ENCODE data around the gene VPS37D. TPM values are rescaled to one million over a fixed set of nuclear protein-coding genes. Genes with fewer than 3 reads are reported as not detected.

The VPS37D gene
- polyA plus RNA-seq, 1 donor = 4.5 TPM

GRCh38 chr7:73696372-73696771, 28.7 kb downstream of the VPS37D start:
- Histone ChIP-seq H3K4me3 (ENCODE audit: low read length) (no peak overlapping the region), H3K9me3 (ENCODE audit: control insufficient read depth, low read depth, low read length) (no peaks in the 10 kb centered on the region), H3K27me3 (ENCODE audit: control insufficient read depth, insufficient read depth, low read length) (no peaks in the 10 kb centered on the region), H3K36me3 (ENCODE audit: control insufficient read depth, insufficient read depth, low read length) (peaks cover 88% of the 10 kb centered on the region), H3K4me1 (ENCODE audit: control insufficient read depth, insufficient read depth, low read length) (peaks cover 9% of the 10 kb centered on the region), H3K27ac (ENCODE audit: low read length) (no peak overlapping the region)
- DNase-seq = no peak
- WGBS (ENCODE audit: insufficient coverage, low lambda C conversion rate) = 100% methylated on average over 1 of the region's 4 CpGs

GRCh38 chr7:73698410-73698809, 30.8 kb downstream of the VPS37D start:
- Histone ChIP-seq H3K36me3 (ENCODE audit: control insufficient read depth, insufficient read depth, low read length) (peaks cover 83% of the 10 kb centered on the region), H3K27me3 (ENCODE audit: control insufficient read depth, insufficient read depth, low read length) (no peaks in the 10 kb centered on the region), H3K27ac (ENCODE audit: low read length) (no peak overlapping the region), H3K9me3 (ENCODE audit: control insufficient read depth, low read depth, low read length) (no peaks in the 10 kb centered on the region), H3K4me1 (ENCODE audit: control insufficient read depth, insufficient read depth, low read length) (peaks cover 25% of the 10 kb centered on the region), H3K4me3 (ENCODE audit: low read length) (no peak overlapping the region)
- WGBS (ENCODE audit: insufficient coverage, low lambda C conversion rate) = no CpG with 5 or more reads among the region's 7 CpGs
- no peak for DNase-seq

- Histone ChIP-seq H3K4me3 (ENCODE audit: low read length) (no peak overlapping the region), H3K27ac (ENCODE audit: low read length) (peak overlapping the region; percentile 20), H3K27me3 (ENCODE audit: control insufficient read depth, insufficient read depth, low read length) (no peaks in the 10 kb centered on the region), H3K36me3 (ENCODE audit: control insufficient read depth, insufficient read depth, low read length) (peaks cover 75% of the 10 kb centered on the region), H3K9me3 (ENCODE audit: control insufficient read depth, low read depth, low read length) (no peaks in the 10 kb centered on the region), H3K4me1 (ENCODE audit: control insufficient read depth, insufficient read depth, low read length) (peaks cover 34% of the 10 kb centered on the region)
- DNase-seq = peak in 1 of 2 donors; percentile 60
- no CpG with 5 or more reads among the region's 15 CpGs for WGBS (ENCODE audit: insufficient coverage, low lambda C conversion rate)
These were observed 31.9 kb downstream of the VPS37D start for GRCh38 chr7:73699370-73700068.

GRCh38 chr7:73700069-73700423, 32.4 kb downstream of the VPS37D start:
- Histone ChIP-seq H3K4me3 (ENCODE audit: low read length) (no peak overlapping the region), H3K9me3 (ENCODE audit: control insufficient read depth, low read depth, low read length) (no peaks in the 10 kb centered on the region), H3K27me3 (ENCODE audit: control insufficient read depth, insufficient read depth, low read length) (no peaks in the 10 kb centered on the region), H3K4me1 (ENCODE audit: control insufficient read depth, insufficient read depth, low read length) (peaks cover 36% of the 10 kb centered on the region), H3K27ac (ENCODE audit: low read length) (peak overlapping the region; percentile 20), H3K36me3 (ENCODE audit: control insufficient read depth, insufficient read depth, low read length) (peaks cover 75% of the 10 kb centered on the region)
- no CpG with 5 or more reads among the region's 14 CpGs for WGBS (ENCODE audit: insufficient coverage, low lambda C conversion rate)
- peak in 1 of 2 donors; percentile 8 for DNase-seq

GRCh38 chr7:73700581-73701134, 33.0 kb downstream of the VPS37D start:
- no CpG with 5 or more reads among the region's 15 CpGs for WGBS (ENCODE audit: insufficient coverage, low lambda C conversion rate)

GRCh38 chr7:73701357-73701995, 33.8 kb downstream of the VPS37D start:
- H3K27ac ChIP-seq (ENCODE audit: low read length) = peak overlapping the region; percentile 89
- no CpG with 5 or more reads among the region's 13 CpGs for WGBS (ENCODE audit: insufficient coverage, low lambda C conversion rate)
- no peaks in the 10 kb centered on the region for H3K27me3 ChIP-seq (ENCODE audit: control insufficient read depth, insufficient read depth, low read length)
- peaks cover 40% of the 10 kb centered on the region for H3K4me1 ChIP-seq (ENCODE audit: control insufficient read depth, insufficient read depth, low read length)
- peaks cover 71% of the 10 kb centered on the region for H3K36me3 ChIP-seq (ENCODE audit: control insufficient read depth, insufficient read depth, low read length)
- DNase-seq = peak; percentile 76 to 83
- H3K9me3 ChIP-seq (ENCODE audit: control insufficient read depth, low read depth, low read length) = no peaks in the 10 kb centered on the region
- no peak overlapping the region for H3K4me3 ChIP-seq (ENCODE audit: low read length)

More at GRCh38 chr7:73700581-73701134, 33.0 kb downstream of the VPS37D start:
- no peaks in the 10 kb centered on the region for H3K9me3 ChIP-seq (ENCODE audit: control insufficient read depth, low read depth, low read length)
- DNase-seq = no peak
- H3K36me3 ChIP-seq (ENCODE audit: control insufficient read depth, insufficient read depth, low read length) = peaks cover 75% of the 10 kb centered on the region
- H3K27me3 ChIP-seq (ENCODE audit: control insufficient read depth, insufficient read depth, low read length) = no peaks in the 10 kb centered on the region
- H3K27ac ChIP-seq (ENCODE audit: low read length) = peak overlapping the region; percentile 12
- no peak overlapping the region for H3K4me3 ChIP-seq (ENCODE audit: low read length)
- peaks cover 40% of the 10 kb centered on the region for H3K4me1 ChIP-seq (ENCODE audit: control insufficient read depth, insufficient read depth, low read length)

- Histone ChIP-seq H3K36me3 (ENCODE audit: control insufficient read depth, insufficient read depth, low read length) (peaks cover 70% of the 10 kb centered on the region), H3K4me3 (ENCODE audit: low read length) (no peak overlapping the region), H3K4me1 (ENCODE audit: control insufficient read depth, insufficient read depth, low read length) (peaks cover 40% of the 10 kb centered on the region), H3K9me3 (ENCODE audit: control insufficient read depth, low read depth, low read length) (no peaks in the 10 kb centered on the region), H3K27ac (ENCODE audit: low read length) (peak overlapping the region; percentile 89), H3K27me3 (ENCODE audit: control insufficient read depth, insufficient read depth, low read length) (no peaks in the 10 kb centered on the region)
- WGBS (ENCODE audit: insufficient coverage, low lambda C conversion rate) = 80% methylated on average over 1 of the region's 8 CpGs
- peak; percentile 80 to 87 for DNase-seq
These were observed 34.6 kb downstream of the VPS37D start for GRCh38 chr7:73702226-73702625.

- peaks cover 66% of the 10 kb centered on the region for H3K36me3 ChIP-seq (ENCODE audit: control insufficient read depth, insufficient read depth, low read length)
These were observed 35.0 kb downstream of the VPS37D start for GRCh38 chr7:73702665-73703064.

GRCh38 chr7:73703225-73703624, 35.6 kb downstream of the VPS37D start:
- no peaks in the 10 kb centered on the region for H3K27me3 ChIP-seq (ENCODE audit: control insufficient read depth, insufficient read depth, low read length)
- no peak for DNase-seq
- H3K4me1 ChIP-seq (ENCODE audit: control insufficient read depth, insufficient read depth, low read length) = peaks cover 40% of the 10 kb centered on the region
- H3K36me3 ChIP-seq (ENCODE audit: control insufficient read depth, insufficient read depth, low read length) = peaks cover 62% of the 10 kb centered on the region
- peak overlapping the region; percentile 32 for H3K27ac ChIP-seq (ENCODE audit: low read length)
- no peaks in the 10 kb centered on the region for H3K9me3 ChIP-seq (ENCODE audit: control insufficient read depth, low read depth, low read length)
- H3K4me3 ChIP-seq (ENCODE audit: low read length) = peak overlapping the region; percentile 3
- 100% methylated on average over 1 of the region's 13 CpGs for WGBS (ENCODE audit: insufficient coverage, low lambda C conversion rate)

More at GRCh38 chr7:73702665-73703064, 35.0 kb downstream of the VPS37D start:
- Histone ChIP-seq H3K9me3 (ENCODE audit: control insufficient read depth, low read depth, low read length) (no peaks in the 10 kb centered on the region), H3K27me3 (ENCODE audit: control insufficient read depth, insufficient read depth, low read length) (no peaks in the 10 kb centered on the region), H3K27ac (ENCODE audit: low read length) (peak overlapping the region; percentile 89), H3K4me1 (ENCODE audit: control insufficient read depth, insufficient read depth, low read length) (peaks cover 40% of the 10 kb centered on the region), H3K4me3 (ENCODE audit: low read length) (no peak overlapping the region)
- no peak for DNase-seq
- no CpG with 5 or more reads among the region's 18 CpGs for WGBS (ENCODE audit: insufficient coverage, low lambda C conversion rate)

GRCh38 chr7:73703757-73704639, 36.4 kb downstream of the VPS37D start:
- peak overlapping the region; percentile 32 for H3K27ac ChIP-seq (ENCODE audit: low read length)
- WGBS (ENCODE audit: insufficient coverage, low lambda C conversion rate) = no CpG with 5 or more reads among the region's 45 CpGs

More at GRCh38 chr7:73703757-73704639, 36.4 kb downstream of the VPS37D start:
- Histone ChIP-seq H3K4me3 (ENCODE audit: low read length) (peak overlapping the region; percentile 3), H3K36me3 (ENCODE audit: control insufficient read depth, insufficient read depth, low read length) (peaks cover 62% of the 10 kb centered on the region), H3K27me3 (ENCODE audit: control insufficient read depth, insufficient read depth, low read length) (no peaks in the 10 kb centered on the region), H3K9me3 (ENCODE audit: control insufficient read depth, low read depth, low read length) (no peaks in the 10 kb centered on the region), H3K4me1 (ENCODE audit: control insufficient read depth, insufficient read depth, low read length) (peaks cover 40% of the 10 kb centered on the region)
- peak; percentile 60 to 72 for DNase-seq

Measured in large intestine (tissue), 3 donors.